K562 (cell line): ENCODE measurements around the gene MANBA. TPM values are rescaled to one million over a fixed set of nuclear protein-coding genes. Genes with fewer than 3 reads are reported as not detected.

Source experiments
- GABPB2 ChIP-seq: fragments of 250-450 bp; sonication (Bioruptor Pico); conservative IDR thresholded peaks from 2 replicates; pipeline ENCODE4 v1.5.1; 2021; ENCODE audit warnings: mild to moderate bottlenecking
- HDAC2 ChIP-seq: fragments of 450-650 bp; IDR thresholded peaks from 2 replicates; pipeline ENCODE4 v1.6.1; 2016; ENCODE audit warnings: mild to moderate bottlenecking
- SIRT6 ChIP-seq: IDR thresholded peaks from one replicate; pipeline ENCODE4 v1.6.1; 2012; ENCODE audit warnings: low read depth, mild to moderate bottlenecking, control low read depth, inconsistent platforms, low read length, moderate library complexity
- SRSF7 ChIP-seq: fragments of 200-400 bp; formaldehyde crosslinking; optimal IDR thresholded peaks from 2 replicates; pipeline ENCODE3; 2017; ENCODE audit warnings: mild to moderate bottlenecking, low read depth, low read length
- TCFL5 ChIP-seq: fragments of 250-450 bp; sonication (Bioruptor Pico); conservative IDR thresholded peaks from 2 replicates; pipeline ENCODE4 v1.6.1; 2021; ENCODE audit warnings: mild to moderate bottlenecking, moderate library complexity, matching md5 sums
- ZNF263 ChIP-seq: sonication (generic); formaldehyde crosslinking; IDR thresholded peaks from 2 replicates; pipeline ENCODE4 v1.8.0; 2022; ENCODE audit warnings: mild to moderate bottlenecking, missing genetic modification reagents, borderline replicate concordance
- polyA plus RNA-seq, 8 experiments: library from polyadenylated mRNA; depleted of rRNA in 4 of 8; stranded (reverse) in 5 of 8; unstranded in 3 of 8; fragments of >200 nt; fragmentation: Nextera tagmentation in 2 of 8; fragmentation: Illumina TruSeq in 1 of 8; extraction: Ambion mirVana in 2 of 8; extraction: Trizol in 1 of 8; gene quantifications; 2 replicates each; pipeline versions ENCODE4 v1.2.1 to v1.2.3, GENCODE V29; 2011 to 2014; ENCODE audit warnings: inconsistent platforms in 1 of 8, missing spikeins in 1 of 8
- total RNA-seq, 7 experiments: library from RNA; depleted of rRNA in 6 of 7; stranded (reverse); fragments of >200 nt in 6 of 7; fragmentation: Illumina TruSeq in 2 of 7; extraction: Trizol in 2 of 7; gene quantifications; 2 replicates each; pipeline versions ENCODE4 v1.2.1 to v1.2.3, GENCODE V29; 2011 to 2021; ENCODE audit warnings: low replicate concordance in 1 of 7
- TF ChIP-seq, protein P1 (sequence below): fragments of 250-450 bp; sonication (Bioruptor Pico); IDR thresholded peaks from 2 replicates; pipeline ENCODE4 v1.5.0; 2021
- TF ChIP-seq, protein P2 (sequence below): fragments of 450-650 bp; IDR thresholded peaks from 2 replicates; pipeline ENCODE4 v1.6.1; 2016; ENCODE audit warnings: low read depth

Gene MANBA
- total and polyA plus RNA-seq, 9 of the 15 experiments (the other 6 are each of a cell fraction or from before 2014, with no cell fraction given), result 1.8 to 12.9 (median 7.7) TPM

DNA sequence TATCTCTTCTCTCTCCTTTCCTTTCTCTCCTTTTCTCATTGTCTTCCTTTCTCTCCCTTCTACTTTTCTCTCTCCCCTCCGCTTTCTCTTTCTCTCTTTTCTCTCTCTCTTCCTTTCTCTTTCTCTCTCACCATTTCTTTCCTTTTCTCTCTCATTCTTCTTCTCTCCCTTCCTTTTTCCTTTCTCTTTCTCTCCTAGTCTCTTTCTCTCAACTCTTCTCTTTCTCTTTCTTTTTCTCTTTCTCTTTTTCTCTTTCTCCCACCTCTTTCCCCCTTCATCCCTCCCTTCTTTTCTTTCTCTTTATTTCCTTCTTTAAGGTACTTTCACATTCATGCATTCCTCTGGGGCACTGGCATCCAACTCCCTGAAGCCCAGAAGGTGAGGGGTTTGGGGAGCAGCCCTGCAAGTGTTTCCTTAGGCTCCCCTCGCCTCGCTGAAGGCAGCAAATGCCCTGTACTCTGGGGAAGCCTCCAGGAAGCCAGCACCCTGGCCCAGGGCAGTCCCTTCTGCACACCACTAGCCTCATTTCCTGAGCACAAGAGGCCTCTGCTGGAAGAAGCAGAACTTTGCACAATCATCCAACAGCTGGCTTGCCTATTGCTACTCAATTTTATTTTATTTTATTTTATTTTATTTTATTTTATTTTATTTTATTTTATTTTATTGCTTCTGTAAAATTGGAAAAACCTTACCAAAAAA, 135.4 kb downstream of the MANBA start (continued):
- no peak for TF ChIP-seq GABPB2 (CRISPR knock-in tag)
- TF ChIP-seq, protein P1, sequence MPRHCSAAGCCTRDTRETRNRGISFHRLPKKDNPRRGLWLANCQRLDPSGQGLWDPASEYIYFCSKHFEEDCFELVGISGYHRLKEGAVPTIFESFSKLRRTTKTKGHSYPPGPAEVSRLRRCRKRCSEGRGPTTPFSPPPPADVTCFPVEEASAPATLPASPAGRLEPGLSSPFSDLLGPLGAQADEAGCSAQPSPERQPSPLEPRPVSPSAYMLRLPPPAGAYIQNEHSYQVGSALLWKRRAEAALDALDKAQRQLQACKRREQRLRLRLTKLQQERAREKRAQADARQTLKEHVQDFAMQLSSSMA, result no peak
- no peak for TF ChIP-seq TCFL5 (CRISPR knock-in tag)
- TF ChIP-seq SRSF7, result no peak
- no peak for TF ChIP-seq ZNF263 (CRISPR knock-in tag)
- TF ChIP-seq, protein P2, sequence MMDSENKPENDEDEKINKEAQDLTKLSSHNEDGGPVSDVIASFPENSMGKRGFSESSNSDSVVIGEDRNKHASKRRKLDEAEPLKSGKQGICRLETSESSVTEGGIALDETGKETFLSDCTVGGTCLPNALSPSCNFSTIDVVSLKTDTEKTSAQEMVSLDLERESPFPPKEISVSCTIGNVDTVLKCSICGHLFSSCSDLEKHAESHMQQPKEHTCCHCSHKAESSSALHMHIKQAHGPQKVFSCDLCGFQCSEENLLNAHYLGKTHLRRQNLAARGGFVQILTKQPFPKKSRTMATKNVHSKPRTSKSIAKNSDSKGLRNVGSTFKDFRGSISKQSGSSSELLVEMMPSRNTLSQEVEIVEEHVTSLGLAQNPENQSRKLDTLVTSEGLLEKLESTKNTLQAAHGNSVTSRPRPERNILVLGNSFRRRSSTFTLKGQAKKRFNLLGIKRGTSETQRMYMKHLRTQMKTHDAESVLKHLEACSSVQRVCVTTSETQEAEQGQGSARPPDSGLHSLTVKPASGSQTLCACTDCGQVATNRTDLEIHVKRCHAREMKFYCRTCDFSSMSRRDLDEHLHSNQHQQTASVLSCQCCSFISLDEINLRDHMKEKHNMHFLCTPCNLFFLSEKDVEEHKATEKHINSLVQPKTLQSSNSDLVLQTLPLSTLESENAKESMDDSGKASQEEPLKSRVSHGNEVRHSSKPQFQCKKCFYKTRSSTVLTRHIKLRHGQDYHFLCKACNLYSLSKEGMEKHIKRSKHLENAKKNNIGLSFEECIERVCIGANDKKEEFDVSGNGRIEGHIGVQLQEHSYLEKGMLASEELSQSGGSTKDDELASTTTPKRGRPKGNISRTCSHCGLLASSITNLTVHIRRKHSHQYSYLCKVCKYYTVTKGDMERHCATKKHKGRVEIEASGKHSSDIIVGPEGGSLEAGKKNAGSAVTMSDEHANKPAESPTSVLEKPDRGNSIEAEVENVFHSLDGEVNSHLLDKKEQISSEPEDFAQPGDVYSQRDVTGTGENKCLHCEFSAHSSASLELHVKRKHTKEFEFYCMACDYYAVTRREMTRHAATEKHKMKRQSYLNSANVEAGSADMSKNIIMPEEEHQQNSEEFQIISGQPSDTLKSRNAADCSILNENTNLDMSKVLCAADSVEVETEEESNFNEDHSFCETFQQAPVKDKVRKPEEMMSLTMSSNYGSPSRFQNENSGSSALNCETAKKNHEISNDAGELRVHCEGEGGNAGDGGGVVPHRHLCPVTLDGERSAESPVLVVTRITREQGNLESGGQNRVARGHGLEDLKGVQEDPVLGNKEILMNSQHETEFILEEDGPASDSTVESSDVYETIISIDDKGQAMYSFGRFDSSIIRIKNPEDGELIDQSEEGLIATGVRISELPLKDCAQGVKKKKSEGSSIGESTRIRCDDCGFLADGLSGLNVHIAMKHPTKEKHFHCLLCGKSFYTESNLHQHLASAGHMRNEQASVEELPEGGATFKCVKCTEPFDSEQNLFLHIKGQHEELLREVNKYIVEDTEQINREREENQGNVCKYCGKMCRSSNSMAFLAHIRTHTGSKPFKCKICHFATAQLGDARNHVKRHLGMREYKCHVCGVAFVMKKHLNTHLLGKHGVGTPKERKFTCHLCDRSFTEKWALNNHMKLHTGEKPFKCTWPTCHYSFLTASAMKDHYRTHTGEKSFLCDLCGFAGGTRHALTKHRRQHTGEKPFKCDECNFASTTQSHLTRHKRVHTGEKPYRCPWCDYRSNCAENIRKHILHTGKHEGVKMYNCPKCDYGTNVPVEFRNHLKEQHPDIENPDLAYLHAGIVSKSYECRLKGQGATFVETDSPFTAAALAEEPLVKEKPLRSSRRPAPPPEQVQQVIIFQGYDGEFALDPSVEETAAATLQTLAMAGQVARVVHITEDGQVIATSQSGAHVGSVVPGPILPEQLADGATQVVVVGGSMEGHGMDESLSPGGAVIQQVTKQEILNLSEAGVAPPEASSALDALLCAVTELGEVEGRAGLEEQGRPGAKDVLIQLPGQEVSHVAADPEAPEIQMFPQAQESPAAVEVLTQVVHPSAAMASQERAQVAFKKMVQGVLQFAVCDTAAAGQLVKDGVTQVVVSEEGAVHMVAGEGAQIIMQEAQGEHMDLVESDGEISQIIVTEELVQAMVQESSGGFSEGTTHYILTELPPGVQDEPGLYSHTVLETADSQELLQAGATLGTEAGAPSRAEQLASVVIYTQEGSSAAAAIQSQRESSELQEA, result 0 out of 2 replicates have a peak, but pooled peaks have one; percentile 28
- TF ChIP-seq SIRT6, result no peak
- no peak for TF ChIP-seq HDAC2
